M059J (cell line): Measurements from ENCODE around the gene ELOB. TPM values are rescaled to one million over a fixed set of nuclear protein-coding genes. Genes with fewer than 3 reads are reported as not detected.
A peak's percentile ranks its signal among the peaks of the same experiment; 100 is the strongest.

Experiments
- DNase-seq: peaks from one replicate; pipeline ENCODE4 v3.0.0-alpha.2; 2012; ENCODE audit warnings: low read depth
- total RNA-seq: library from RNA; depleted of rRNA; stranded (reverse); fragments of >200 nt; shearing (Covaris generic); gene quantifications from 2 replicates; pipeline ENCODE4 v1.2.3, GENCODE V29; 2014

Gene ELOB
- total RNA-seq, 1 experiment from 2014 or later, result 351 TPM

DNA sequence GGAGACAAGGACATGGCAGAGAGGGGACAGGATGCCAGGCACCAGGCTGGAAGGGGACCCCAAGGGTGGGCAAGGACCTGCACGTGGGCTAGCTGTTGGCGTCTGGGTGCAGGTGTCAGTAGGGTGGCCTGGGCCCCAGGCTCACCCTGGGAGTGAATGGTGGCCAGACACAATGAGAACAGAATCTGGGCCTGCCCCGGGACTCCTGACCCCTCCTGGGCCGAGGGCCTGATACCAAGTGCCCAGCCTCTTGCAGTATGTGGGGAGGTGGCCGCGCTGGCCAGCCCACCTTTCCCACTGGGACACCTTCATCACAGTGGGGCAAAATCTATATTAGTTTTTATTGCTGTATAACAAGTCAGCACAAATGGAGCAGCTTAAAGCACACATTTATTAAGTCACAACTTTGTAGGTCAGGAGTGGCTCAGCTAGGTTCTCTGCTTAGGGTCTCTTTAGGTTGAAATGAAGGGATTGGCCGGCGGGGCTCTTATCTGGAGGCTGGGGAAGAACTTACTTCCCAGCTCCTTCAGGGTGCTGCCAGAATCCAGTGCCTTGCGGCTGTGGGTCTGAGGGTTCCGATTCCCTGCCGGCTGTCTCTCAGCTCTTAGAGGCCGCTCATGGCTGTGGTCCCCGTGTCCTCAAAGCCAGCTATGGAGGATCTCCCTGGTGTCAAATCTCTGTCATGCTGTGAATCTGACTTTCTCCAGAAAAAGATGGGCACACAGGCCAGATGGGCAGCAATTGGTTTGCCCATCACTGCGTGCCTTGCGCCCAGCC is 6.7 kb upstream of the ELOB start:
- no peak for DNase-seq

GRCh38 chr16:2782583-2783351 is 5.7 kb upstream of the ELOB start:
- no peak for DNase-seq

DNA sequence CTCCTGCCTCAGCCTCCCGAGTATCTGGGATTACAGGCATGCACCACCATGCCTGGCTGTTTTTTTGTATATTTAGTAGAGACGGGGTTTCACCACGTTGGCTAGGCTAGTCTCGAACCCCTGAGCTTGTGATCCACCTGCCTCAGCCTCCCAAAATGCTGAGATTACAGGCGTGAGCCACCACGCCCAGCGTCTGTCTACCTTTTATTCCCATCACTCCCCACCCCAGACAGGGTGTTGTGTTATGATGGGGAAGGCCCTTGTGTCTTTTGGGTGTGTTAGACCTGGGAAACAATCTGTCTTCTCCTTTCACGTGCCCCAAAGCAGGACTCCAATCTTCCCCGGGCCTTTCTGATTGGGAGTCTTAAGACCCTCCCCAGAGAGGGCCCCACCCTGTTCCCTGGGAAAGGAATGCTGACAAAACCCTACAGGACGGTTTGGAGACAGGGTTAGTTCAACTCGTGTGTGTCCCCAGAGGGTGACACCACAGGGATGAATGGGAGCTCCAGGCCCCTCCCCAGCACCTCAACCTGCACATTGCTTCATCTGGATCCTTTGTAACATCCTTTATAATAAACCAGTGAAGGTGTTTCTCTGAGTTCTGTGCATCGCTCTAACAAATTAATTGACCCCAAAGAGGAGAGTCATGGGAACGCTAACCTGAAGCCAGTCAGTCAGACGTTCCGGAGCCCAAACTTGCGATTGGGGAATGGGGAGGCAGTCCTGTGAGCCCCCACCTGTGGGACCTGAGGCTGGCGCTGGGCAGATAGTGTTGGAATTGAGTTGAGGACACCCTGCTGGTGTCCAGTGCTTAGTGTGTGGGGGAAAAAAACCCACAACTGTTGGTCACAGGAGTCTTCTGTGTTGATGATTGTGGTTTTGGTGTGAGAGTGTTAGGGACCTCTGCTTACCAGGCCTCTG is 3.2 kb upstream of the ELOB start:
- no peak for DNase-seq

GRCh38 chr16:2779151-2779920 is 2.3 kb upstream of the ELOB start:
- no peak for DNase-seq

DNA sequence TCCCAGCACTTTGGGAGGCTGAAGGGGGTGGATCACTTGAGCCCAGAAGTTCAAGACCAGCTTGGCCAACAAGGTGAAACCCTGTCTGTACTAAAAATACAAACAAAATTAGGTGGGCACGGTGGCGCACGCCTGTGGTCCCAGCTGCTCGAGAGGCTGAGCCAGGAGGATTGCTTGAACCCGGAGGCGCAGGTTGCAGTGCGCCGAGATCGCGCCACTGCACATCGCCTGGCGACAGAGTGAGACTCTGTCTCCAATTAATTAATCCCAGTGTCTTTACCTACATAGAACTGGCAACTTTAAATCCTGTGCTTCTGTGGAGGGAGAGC is 1.5 kb upstream of the ELOB start:
- DNase-seq, result no peak

GRCh38 chr16:2777903-2778629 is 986 bp upstream of the ELOB start:
- DNase-seq, result no peak

GRCh38 chr16:2776500-2777139 is 460 bp downstream of the ELOB start:
- peak; percentile 25 for DNase-seq

- DNase-seq, result no peak
Measured at GRCh38 chr16:2775765-2776499, 1.1 kb downstream of the ELOB start.

DNA sequence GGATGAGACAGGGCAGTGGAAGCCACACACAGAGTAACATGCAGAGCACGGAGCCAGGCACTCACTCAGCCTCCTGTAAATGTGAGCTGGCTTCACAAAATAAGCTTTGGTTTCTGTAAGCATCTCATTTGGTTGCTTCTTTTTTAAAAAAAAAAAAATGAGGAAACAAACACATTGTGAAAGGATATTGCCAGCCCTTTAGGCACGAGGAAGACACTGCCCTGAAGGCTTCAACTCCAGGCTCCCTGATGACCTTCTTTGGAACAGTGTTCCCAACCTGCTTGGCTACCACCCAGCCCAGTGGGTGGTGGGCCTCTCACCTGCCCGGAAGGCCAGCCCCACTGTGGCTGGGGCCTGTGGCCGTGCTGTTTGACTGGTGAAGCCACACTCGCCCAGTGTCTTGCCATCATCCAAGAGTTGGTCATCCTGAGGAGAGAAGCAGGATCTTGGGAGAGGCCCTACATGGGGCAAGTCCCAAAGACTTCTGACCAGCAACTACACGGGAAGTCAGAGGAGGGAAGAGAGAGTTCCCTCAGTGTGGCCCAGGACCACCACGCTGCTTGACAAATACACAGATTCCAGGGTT is 1.9 kb downstream of the ELOB start:
- no peak for DNase-seq

DNA sequence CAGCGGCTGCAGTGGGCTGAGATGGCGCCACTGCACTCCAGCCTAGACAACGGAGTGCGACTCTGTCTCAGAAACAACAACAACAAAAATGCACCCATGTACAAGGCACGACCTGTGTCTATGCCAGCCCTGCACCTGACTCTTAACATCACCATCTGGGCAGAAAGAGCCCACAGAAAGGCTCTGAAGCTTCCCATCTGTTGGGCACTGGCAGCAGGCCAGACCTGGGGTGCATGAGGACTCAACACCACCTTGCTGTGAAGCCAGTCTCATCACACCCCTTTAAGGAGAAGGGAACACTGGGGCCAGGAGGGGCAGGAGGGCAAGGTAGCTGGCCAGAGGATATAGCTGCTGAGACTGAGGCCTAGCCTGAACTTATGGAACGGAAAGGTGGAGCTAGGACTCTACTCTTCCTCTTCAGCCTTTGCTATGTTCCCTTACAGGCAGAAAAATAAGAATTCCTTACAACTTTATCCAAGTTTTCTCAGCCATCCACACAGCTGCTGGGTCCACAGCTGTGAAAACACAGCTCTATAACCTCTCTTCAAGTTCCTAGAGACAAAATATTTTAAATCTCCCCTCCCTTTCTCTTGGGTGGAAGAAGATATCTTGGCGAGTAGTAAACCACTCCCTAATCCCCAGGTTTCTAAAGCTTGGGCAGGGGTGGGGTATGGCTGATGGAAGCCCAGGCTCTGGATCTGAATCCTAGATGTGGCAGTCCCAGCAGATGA is 2.8 kb downstream of the ELOB start:
- peak; percentile 28 for DNase-seq

GRCh38 chr16:2773188-2773968 is 3.7 kb downstream of the ELOB start:
- DNase-seq, result peak; percentile 71

GRCh38 chr16:2771496-2772402 is 5.3 kb downstream of the ELOB start:
- no peak for DNase-seq

- DNase-seq, result no peak
Measured at GRCh38 chr16:2770057-2770951, 6.8 kb downstream of the ELOB start.

- no peak for DNase-seq
Measured at GRCh38 chr16:2769675-2770056, 7.4 kb downstream of the ELOB start.

GRCh38 chr16:2769100-2769529 is 8.0 kb downstream of the ELOB start:
- no peak for DNase-seq
